HTR-8/SVneo (cell line): ENCODE measurements around the gene CNTN4.

ENCODE experiments used
- DNase-seq: peaks from one replicate; pipeline ENCODE4 v3.0.0; 2011; ENCODE audit warnings: low spot score, mixed read lengths; ENCODE audit not compliant: insufficient read length
- FAIRE-seq: peaks from 2 replicates; lab custom pipeline; 2011; peaks lifted over from hg19 to GRCh38; lab: Jason Lieb, UNC

CNTN4 gene

DNA sequence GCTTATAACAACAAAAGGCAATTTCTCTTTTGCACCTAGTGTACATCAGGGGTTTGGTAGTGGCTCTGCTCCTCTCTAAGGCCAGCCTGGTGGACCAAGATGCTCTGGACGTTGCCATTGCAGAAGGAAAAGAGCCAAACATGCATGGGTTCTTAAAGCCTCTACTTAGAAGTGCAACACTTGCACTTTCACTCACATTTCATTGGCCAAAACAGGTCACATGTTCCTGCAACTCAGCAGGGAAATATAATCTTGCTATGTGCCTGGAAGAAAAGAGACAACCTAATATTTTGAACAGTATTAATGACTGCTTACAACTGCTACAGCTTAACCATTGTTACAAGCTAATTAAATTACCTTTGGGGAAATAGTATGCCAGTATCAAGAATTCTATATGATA lies 828.6 kb downstream of the CNTN4 start:
- no peak for FAIRE-seq

DNA sequence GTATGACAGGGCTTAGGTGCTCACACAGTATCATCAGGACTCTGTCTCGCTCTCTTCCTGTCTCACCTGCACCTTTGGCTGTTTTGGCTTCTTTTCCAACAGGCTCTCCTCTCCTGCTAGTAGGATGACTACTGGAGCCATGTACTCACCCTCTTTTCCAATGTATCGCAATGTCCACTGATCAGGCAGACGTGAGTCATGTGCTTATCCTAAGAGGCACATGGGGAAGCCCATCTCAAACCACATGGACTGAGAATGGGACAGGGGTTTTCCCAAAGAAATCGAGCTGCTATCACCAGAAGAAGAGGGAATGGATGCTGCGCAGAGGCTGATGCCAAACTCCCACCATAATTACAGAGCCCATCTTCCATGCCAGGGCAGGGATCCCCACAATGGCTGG lies 830.9 kb downstream of the CNTN4 start:
- FAIRE-seq (no peak), DNase-seq (no peak)

More for the DNA sequence above, 828.6 kb downstream of the CNTN4 start:
- no peak for DNase-seq

GRCh38 chr3:2931265-2931664 lies 832.6 kb downstream of the CNTN4 start:
- DNase-seq, result no peak
- FAIRE-seq, result no peak

DNA sequence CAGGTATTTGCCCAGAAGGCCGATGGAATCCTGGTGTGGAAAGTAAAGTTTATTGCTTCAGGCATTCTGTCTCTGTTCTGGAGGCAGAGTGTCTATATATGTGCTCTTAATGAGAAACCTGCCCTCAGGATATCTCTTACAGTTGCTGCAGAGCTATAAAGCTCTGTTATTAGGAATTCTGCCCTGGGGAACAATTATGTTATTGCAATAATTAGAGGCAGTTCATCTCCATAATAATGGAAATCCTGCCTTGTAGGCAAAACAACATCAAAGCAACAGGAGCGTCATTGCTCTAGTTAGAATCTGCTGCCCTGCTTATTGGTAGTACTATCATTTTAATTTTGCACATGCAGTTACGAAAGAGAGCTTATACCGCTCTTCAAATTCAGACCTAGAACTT lies 835.9 kb downstream of the CNTN4 start:
- FAIRE-seq (no peak), DNase-seq (no peak)

GRCh38 chr3:2937055-2937454 lies 838.4 kb downstream of the CNTN4 start:
- FAIRE-seq (no peak), DNase-seq (no peak)

DNA sequence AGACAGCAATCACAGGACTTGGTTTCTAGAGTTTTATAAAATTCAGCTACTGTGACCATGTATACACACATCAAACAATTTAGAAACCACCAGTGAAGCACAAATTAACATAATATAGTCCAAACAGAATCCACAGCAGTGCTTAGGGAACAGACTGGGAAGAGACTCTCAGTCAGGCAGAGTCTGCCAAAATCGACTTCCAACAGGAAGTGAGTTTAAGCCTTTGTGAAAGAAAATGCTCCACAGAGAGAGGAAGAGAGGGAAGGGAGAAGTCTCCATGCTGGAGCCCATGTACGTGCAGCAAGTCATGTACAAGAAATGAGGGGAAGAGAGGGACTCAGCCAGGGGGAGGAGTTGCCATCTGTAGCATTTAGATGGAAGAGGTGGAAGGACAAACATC lies 838.9 kb downstream of the CNTN4 start:
- DNase-seq, result no peak
- FAIRE-seq, result no peak

DNA sequence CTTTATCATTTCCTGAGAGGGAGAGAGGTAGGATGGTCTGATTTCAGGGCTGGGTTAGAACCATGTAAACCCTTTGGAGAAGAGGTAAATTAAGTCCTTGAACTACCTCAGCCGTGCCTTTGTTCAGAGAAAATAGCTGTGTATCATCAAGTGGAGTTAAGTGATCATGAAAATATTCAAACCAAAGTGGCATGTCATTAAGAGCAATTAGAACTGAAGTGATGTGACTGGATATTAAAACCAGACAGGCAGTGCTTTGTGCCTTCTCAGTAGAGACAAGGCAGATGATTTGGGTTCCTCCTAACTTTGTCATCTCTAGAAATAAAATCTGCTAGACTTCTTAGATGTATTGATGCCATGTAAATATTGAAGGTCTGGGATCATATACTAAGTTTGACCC lies 840.0 kb downstream of the CNTN4 start:
- DNase-seq (no peak), FAIRE-seq (no peak)

- FAIRE-seq (no peak), DNase-seq (no peak)
Measured at GRCh38 chr3:2940062-2940461, 841.4 kb downstream of the CNTN4 start.

DNA sequence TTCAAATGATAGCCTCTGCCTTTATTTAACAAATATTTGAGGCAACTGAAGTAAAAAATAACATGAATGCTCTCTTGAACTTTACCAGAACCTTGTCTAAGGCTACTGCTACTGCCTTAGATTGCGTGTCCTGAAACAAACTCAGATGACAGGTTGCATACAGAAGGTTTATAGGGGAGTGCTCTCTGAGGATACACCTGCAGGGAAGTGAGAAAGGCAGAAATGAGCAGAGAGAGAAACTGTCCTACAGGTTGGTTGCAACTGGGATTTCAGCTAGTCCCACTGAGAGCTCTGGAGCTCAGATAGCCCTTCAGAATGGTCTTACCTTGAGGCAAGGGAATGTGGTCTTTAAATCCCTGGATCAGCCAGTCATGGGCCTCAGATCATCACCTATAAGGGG lies 846.0 kb downstream of the CNTN4 start:
- FAIRE-seq (no peak), DNase-seq (no peak)

GRCh38 chr3:2945121-2945520 lies 846.5 kb downstream of the CNTN4 start:
- no peak for FAIRE-seq

GRCh38 chr3:2947536-2947935 lies 848.9 kb downstream of the CNTN4 start:
- DNase-seq (no peak), FAIRE-seq (no peak)

More at GRCh38 chr3:2945121-2945520, 846.5 kb downstream of the CNTN4 start:
- no peak for DNase-seq

DNA sequence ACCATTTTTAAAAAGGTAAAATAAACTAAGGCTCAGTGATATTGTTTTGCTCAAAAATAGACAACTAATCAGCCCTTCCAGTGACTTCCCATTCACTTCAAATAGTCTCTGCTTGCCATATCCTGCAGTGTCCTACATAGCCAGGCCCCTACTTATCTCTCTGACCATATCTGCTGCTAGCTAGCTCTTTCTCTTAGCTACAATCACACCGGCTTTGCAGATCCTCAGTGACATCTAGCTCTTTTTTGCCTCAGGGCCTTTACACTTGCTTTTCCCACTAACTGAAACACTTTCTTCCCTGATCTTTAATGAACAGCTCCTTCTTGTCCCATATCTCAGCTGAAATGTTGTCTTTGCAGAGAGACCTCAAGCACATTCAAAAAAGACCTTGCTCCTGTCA lies 850.2 kb downstream of the CNTN4 start:
- DNase-seq, result no peak
- FAIRE-seq, result no peak

DNA sequence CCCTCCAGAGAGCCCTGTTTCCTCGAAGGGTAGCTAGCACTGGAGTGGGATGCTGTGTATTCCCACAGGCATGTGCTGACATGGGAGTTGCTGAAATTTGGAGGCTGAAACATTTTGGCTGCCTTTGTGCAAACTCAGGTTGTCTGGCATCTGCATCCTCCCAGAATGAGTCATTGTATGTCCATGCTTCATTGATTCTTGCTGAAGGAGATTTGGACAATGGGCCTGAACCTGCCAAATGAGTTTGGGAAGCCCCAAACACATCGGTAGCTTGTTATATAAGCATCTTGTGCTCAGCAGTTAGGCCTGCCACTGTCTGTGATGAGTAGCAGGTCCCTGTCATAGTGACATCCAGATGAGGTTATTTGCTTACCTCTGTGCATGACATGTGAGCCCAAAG lies 851.5 kb downstream of the CNTN4 start:
- FAIRE-seq (no peak), DNase-seq (no peak)

GRCh38 chr3:2957115-2957514 lies 858.4 kb downstream of the CNTN4 start:
- no peak for FAIRE-seq
- DNase-seq, result no peak

- no peak for FAIRE-seq
Measured at GRCh38 chr3:2958551-2958950, 859.9 kb downstream of the CNTN4 start.

DNA sequence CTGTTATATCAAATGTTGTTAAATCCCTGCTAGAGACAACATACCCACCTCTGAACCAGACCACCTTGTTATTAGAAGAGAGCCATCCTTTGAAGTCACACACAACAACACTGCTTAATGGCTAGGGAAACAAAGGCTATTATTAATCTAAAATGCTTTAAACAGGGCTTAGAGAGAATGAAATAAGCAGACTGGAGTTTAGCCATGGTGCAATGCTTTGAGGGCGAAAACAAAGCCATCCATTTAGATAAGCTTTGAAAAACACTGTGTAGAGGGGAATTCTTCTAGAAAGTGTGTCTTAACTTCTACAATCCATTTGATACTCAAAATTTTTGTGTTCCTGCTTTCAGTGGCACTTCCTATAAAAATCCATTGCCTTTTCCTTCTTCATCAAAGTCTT lies 862.9 kb downstream of the CNTN4 start:
- no peak for DNase-seq
- no peak for FAIRE-seq

More at GRCh38 chr3:2958551-2958950, 859.9 kb downstream of the CNTN4 start:
- no peak for DNase-seq

GRCh38 chr3:2967871-2968270 lies 869.2 kb downstream of the CNTN4 start:
- FAIRE-seq (no peak), DNase-seq (no peak)

GRCh38 chr3:2968475-2968874 lies 869.8 kb downstream of the CNTN4 start:
- FAIRE-seq (no peak), DNase-seq (no peak)

GRCh38 chr3:2976212-2976611 lies 877.5 kb downstream of the CNTN4 start:
- FAIRE-seq (no peak), DNase-seq (no peak)

DNA sequence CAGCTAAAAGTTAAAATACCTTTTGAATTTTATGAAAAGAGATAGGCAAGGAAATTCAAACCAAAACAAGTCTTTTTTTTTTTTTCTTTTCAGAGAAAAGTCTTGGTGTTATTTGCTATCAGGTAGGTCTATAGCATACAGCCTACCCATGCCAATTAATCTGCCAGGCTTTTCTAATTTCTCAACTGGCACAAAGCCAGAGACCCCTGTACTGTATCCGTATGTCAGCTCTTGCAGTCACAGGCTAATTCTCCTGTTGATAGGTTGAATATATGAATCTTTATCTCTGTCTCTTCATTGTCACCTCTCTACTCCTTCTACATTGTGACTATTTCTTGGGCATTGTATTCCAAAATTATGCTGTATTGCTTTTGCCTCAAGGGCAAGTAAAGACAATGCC lies 878.1 kb downstream of the CNTN4 start:
- DNase-seq (no peak), FAIRE-seq (no peak)

GRCh38 chr3:2978977-2979732 lies 880.5 kb downstream of the CNTN4 start:
- FAIRE-seq, result no peak
- no peak for DNase-seq
